HG03039 (cell line): ENCODE measurements around the gene STAB2.

ENCODE experiments used
- ATAC-seq: cut with Tn5 transposase; IDR thresholded peaks from one replicate; pipeline ENCODE4 v1.9.1; 2021; ENCODE audit warnings: mild to moderate bottlenecking, moderate library complexity; ENCODE audit not compliant: unreplicated experiment

STAB2 gene

GRCh38 chr12:103586132-103586531 is 941 bp upstream of the STAB2 start:
- ATAC-seq = no peak

DNA sequence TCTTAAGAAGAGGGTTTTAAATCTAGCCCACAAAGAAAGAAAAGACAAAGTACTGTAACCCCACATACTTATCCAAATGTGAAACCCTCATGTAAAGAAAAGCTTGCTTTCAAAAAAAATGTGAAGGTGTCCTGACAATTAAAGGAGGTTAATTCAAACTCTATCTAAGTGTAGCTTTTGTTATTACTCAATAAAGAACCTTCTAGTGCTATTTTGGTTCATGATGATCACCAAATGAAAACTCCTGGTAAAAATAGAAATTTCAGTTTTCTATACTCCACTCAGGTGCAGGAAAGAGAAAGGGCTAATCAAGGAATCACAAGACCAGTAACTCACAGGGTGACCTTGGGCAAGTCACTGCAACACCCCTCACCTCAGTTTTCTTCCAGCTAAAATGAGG is 1.6 kb downstream of the STAB2 start:
- ATAC-seq = no peak

GRCh38 chr12:103589517-103589916 is 2.4 kb downstream of the STAB2 start:
- ATAC-seq = no peak

DNA sequence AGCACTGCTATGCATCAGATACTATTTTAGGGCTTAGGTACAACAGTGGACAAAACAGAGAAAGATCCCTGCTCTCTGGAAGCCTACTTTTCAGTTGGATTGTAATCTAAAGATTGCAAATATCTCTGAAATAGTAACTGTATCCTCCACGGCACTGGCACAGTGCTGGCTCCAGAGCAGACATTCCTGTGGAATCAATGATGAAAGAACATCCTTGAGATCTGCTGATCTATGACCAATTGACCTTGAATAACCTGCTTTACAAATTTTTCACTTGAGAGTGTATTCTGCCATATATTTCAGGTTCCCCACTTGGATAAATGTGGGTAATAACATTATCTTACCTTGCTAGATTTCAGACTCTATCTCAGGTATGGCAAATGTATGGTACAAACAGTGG is 3.2 kb downstream of the STAB2 start:
- ATAC-seq = no peak

GRCh38 chr12:103596981-103597380 is 9.9 kb downstream of the STAB2 start:
- no peak for ATAC-seq

DNA sequence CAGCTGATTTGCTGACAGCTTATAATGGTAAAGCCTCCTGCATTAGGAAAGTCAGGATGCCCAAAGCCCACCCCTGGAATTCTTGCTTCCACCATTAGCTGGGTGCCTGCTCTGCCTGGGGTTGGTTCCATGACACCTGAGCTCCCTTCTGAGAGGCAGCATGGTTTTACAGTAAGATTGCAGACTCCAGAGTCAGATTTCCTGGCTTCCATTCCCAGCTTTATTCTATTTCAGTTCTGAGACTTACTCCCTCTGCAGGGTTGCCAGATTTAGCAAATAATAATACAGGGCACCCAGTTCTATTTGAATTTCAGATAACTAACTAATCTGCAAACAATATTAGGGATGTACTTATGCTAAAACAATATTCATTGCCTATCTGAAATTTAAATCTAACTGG is 12.2 kb downstream of the STAB2 start:
- no peak for ATAC-seq

DNA sequence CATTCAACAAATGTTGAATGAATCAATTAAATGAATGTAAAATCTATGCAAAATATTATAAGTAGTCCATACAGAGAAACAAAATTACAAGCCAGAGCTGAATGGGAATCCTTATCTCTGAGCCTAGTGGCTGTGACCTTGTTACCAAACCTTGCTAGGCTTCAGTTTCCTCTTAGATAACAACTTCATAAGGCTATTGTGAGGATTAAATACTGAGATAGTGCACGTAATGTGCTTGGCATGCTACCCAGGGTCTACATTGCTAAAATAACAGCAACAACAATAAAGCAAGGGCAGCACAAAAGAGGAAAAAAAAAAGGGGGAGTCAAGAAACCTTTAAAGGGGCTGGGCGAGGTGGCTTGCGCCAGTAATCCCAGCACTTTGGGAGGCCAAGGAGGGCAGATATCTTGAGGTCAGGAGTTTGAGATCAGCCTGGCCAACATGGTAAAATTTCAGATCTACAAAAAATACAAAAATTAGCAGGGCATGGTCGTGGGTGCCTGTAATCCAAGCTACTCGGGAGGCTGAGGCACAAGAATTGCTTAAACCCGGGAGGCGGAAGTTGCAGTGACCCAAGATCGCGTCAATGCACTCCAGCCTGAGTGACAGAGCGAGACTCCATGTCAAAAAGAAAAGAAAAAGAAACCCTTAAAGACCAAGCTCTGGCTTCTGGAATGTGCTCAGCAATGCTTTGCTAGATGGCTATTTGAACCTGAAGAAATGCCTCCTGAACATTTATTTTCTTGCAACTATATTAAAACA is 14.1 kb downstream of the STAB2 start:
- ATAC-seq = no peak

GRCh38 chr12:103620395-103620794 is 33.3 kb downstream of the STAB2 start:
- no peak for ATAC-seq

- no peak for ATAC-seq
These were observed 36.6 kb downstream of the STAB2 start for GRCh38 chr12:103623716-103624115.

- ATAC-seq = no peak
These were observed 39.4 kb downstream of the STAB2 start for GRCh38 chr12:103626498-103626897.

GRCh38 chr12:103627189-103627855 is 40.2 kb downstream of the STAB2 start:
- no peak for ATAC-seq

- no peak for ATAC-seq
These were observed 45.6 kb downstream of the STAB2 start for GRCh38 chr12:103632554-103633216.

GRCh38 chr12:103634732-103635131 is 47.7 kb downstream of the STAB2 start:
- ATAC-seq = no peak

- no peak for ATAC-seq
These were observed 48.3 kb downstream of the STAB2 start for GRCh38 chr12:103635419-103635818.

GRCh38 chr12:103637021-103637420 is 49.9 kb downstream of the STAB2 start:
- no peak for ATAC-seq

- no peak for ATAC-seq
These were observed 50.4 kb downstream of the STAB2 start for GRCh38 chr12:103637429-103637828.

DNA sequence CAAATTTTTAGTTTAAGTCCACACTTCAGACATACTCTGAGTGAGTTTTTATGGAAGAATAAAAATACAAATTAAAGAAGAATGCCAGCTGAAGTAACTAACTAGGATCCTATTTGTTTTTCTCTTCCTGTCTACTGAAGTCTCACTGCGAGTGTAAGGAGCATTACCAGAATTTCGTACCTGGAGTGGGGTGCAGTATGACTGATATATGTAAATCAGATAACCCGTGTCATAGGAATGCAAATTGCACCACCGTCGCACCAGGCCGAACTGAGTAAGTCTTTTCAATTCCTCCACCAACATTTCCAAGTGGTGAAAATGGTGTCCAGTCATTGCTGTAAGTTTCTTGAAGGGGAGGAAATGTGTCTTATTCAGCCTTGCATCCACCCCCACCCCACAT is 52.9 kb downstream of the STAB2 start:
- no peak for ATAC-seq

DNA sequence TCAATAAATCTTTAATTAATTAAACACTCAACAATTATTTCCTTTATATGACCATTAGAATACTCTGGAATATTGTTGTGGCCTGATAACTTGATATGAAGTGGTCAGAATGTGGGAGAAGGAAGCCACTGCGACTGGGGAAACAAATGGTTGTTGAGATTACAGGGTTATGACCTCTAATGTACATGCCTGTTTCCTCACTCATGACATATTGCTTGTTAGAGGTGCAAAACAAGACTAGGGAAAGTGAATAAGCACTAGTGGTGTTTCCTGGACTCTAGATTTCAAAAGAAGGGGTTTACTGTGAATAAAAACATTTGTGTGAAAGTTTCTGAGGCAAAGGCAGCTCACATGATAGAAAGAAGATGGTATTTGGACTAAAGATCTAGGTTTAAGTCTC is 53.3 kb downstream of the STAB2 start:
- ATAC-seq = no peak

DNA sequence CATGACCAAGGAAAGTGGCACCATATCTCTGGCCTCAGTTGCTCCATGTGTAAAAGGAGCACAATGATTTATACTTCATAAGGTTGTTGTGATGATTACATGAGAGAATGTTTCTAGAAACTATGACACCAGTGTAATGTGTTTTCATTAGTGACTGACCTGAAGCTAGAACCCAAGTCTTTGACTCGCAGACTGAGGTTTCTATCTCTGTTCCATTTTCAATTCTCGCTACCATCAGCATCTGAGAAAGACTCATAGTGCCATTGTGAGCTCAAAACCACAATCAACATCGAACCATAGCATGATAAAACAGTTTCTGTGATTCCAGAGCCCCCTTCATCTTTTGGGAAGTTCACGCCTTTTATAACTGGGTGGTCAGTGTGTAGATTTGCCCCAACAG is 53.8 kb downstream of the STAB2 start:
- ATAC-seq = no peak

DNA sequence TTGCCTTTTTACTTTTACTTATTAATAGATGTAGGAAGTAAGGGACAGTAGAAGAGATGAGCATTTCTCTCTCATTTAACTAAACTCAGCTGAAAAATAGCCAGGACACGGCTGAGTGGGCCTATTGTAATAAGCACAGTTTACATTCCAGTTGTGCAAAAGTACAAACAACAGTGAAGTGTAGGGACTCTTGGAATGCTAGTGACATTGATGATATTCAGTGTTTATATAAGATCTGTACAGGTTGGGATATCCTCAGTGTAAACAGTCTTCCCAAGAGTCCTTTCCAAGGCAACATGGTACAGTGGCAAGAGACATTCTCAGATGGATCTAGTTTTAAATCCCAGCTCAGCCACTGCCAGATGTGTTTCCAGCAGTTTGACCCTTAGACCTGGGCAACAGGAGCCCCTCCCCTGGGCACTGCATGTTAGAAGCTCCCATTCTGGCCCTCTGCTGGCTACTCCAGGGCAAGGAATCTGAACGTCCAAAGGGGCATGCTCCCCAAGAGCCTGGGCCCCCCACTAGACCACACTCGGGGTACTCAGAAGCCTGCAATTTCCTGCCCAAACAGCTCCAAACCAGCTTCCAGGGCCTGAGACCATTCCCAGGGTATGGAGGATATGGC is 55.3 kb downstream of the STAB2 start:
- ATAC-seq = no peak

DNA sequence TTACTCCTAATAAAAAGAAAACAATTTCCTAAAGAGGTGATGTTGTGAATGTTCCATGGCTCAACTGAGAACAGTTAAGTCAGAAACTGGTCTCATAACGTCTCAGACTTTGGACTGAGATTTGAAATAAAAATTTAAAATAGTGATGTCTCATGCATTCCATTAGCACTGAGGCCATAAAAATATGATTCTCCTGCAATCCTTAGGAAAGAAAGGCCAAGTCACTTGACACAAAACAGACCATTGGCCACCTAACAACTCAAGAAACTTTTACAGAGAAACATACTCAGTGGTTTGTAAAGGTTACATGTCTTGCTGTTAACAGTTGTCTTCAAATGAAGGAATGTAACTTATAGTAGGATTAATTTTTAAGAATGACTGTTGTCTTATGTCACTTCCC is 58.1 kb downstream of the STAB2 start:
- ATAC-seq = no peak

DNA sequence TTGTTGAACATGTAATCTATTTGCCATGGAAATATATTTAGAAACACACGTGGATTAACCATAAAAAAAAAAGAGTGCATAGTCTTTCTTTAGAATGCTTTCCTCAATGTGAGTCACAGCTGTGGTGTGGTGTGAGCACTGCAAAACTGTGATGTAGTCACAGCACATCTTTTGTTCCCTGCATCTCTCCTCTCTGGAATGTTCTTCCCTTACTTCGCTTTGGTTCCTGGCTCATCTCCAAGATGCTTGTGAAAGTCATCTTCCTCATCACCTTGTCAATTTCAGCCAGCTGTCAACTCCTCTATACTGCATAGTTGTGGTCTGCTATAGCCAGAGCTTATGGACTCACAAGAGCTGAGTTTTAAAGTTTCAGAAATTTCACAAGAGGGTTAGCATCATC is 60.2 kb downstream of the STAB2 start:
- ATAC-seq = no peak
